SK-N-SH (cell line): ENCODE results near the gene KLC1. TPM values are rescaled to one million over a fixed set of nuclear protein-coding genes. Genes with fewer than 3 reads are reported as not detected.

Source experiments
- CTCF ChIA-PET: fragments of 300-600, 350-600 bp; formaldehyde crosslinking; extraction: SDS; loops from one replicate; lab custom pipeline; 2021; lab: Yijun Ruan, JAX
- POLR2A ChIA-PET: fragments of 350-600 bp; sonication (Branson Sonifier 250); formaldehyde crosslinking; extraction: SDS; loops from one replicate; lab custom pipeline; 2020; ENCODE audit warnings: antibody characterized with exemption, inconsistent platforms; lab: Yijun Ruan, JAX
- DNase-seq: peaks from one replicate; pipeline ENCODE4 v3.0.0; 2012
- H2AFZ ChIP-seq: fragments of 200-600 bp; sonication (generic); 2 replicates; pipeline ENCODE4 v1.8.1; 2016; ENCODE audit warnings: antibody characterized with exemption, mild to moderate bottlenecking, low read depth
- H3F3A ChIP-seq: fragments of 200-600 bp; sonication (generic); replicated peaks from 2 replicates; pipeline ENCODE3; 2016; ENCODE audit warnings: antibody characterized with exemption, mild to moderate bottlenecking; ENCODE audit not compliant: insufficient read depth
- H3K27ac ChIP-seq, 2 experiments: fragments of 200-500 bp in 1 of 2; fragments of 200-600 bp in 1 of 2; sonication (Bioruptor generic) in 1 of 2; sonication (generic), shearing (Covaris generic) in 1 of 2; 2 replicates each; pipeline versions ENCODE4 v1.5.1 to v1.6.1; 2014 to 2016; ENCODE audit warnings: low read depth in 2 of 2, inconsistent platforms in 1 of 2, low read length in 1 of 2, mild to moderate bottlenecking in 1 of 2, mixed read lengths in 1 of 2
- H3K27me3 ChIP-seq: fragments of 200-600 bp; sonication (generic), shearing (Covaris generic); 2 replicates; pipeline ENCODE4 v1.6.1; 2016; ENCODE audit warnings: mixed run types; ENCODE audit not compliant: insufficient read depth
- H3K36me3 ChIP-seq, 2 experiments: fragments of 200-500 bp in 1 of 2; fragments of 200-600 bp in 1 of 2; sonication (Bioruptor generic) in 1 of 2; sonication (generic) in 1 of 2; replicated peaks in 1 of 2; 2 replicates each; pipeline versions ENCODE3 to v1.5.1; 2014 to 2016; ENCODE audit warnings: low read length in 1 of 2, mild to moderate bottlenecking in 1 of 2; ENCODE audit not compliant: insufficient read depth in 2 of 2, control insufficient read depth in 1 of 2
- H3K4me1 ChIP-seq, 2 experiments: fragments of 200-500 bp in 1 of 2; fragments of 200-600 bp in 1 of 2; sonication (Bioruptor generic) in 1 of 2; sonication (generic), shearing (Covaris generic) in 1 of 2; 2 replicates each; pipeline versions ENCODE4 v1.5.1 to v1.6.1; 2014 to 2016; ENCODE audit warnings: low read depth in 1 of 2, low read length in 1 of 2, mixed run types in 1 of 2; ENCODE audit not compliant: insufficient read depth in 2 of 2, control insufficient read depth in 1 of 2
- H3K4me2 ChIP-seq: fragments of 200-600 bp; sonication (generic), shearing (Covaris generic); 2 replicates; pipeline ENCODE4 v1.6.1; 2017; ENCODE audit warnings: mixed run types
- H3K4me3 ChIP-seq, 2 experiments: fragments of 200-500 bp in 1 of 2; fragments of 200-600 bp in 1 of 2; sonication (Bioruptor generic) in 1 of 2; sonication (generic), shearing (Covaris generic) in 1 of 2; 2 replicates each; pipeline versions ENCODE4 v1.5.1 to v1.8.1; 2014 to 2016; ENCODE audit warnings: low read depth in 2 of 2, inconsistent platforms in 1 of 2, low read length in 1 of 2, mild to moderate bottlenecking in 1 of 2, mixed read lengths in 1 of 2, moderate library complexity in 1 of 2
- H3K79me2 ChIP-seq: fragments of 200-600 bp; sonication (generic); 2 replicates; pipeline ENCODE4 v1.8.1; 2017; ENCODE audit warnings: mild to moderate bottlenecking; ENCODE audit not compliant: insufficient read depth
- H3K9ac ChIP-seq: fragments of 200-600 bp; sonication (generic); 2 replicates; pipeline ENCODE4 v1.6.1; 2017; ENCODE audit warnings: mixed run types
- H3K9me2 ChIP-seq: fragments of 200-600 bp; sonication (generic); 2 replicates; pipeline ENCODE4 v1.6.1; 2017; ENCODE audit warnings: mixed run types
- H3K9me3 ChIP-seq: fragments of 200-600 bp; sonication (generic); 2 replicates; pipeline ENCODE4 v1.6.1; 2017; ENCODE audit warnings: mixed run types, mild to moderate bottlenecking, moderate library complexity
- H4K20me1 ChIP-seq: fragments of 200-600 bp; sonication (generic); 2 replicates; pipeline ENCODE4 v1.6.1; 2017; ENCODE audit warnings: mild to moderate bottlenecking, mixed run types; ENCODE audit not compliant: insufficient read depth
- ELF1 ChIP-seq: IDR thresholded peaks from 2 replicates; pipeline ENCODE4 v1.4.0; 2012
- FOXJ3 ChIP-seq: sonication (generic); formaldehyde crosslinking; IDR thresholded peaks from 2 replicates; pipeline ENCODE4 v1.5.1; 2020; ENCODE audit warnings: mild to moderate bottlenecking, missing genetic modification reagents
- FOXM1 ChIP-seq: IDR thresholded peaks from 2 replicates; pipeline ENCODE4 v1.4.0; 2012; ENCODE audit warnings: low read depth, mild to moderate bottlenecking
- GABPA ChIP-seq: IDR thresholded peaks from 2 replicates; pipeline ENCODE4 v1.4.0; 2012; ENCODE audit warnings: low read depth, mild to moderate bottlenecking
- GATA2 ChIP-seq: sonication (generic); formaldehyde crosslinking; IDR thresholded peaks from 2 replicates; pipeline ENCODE4 v1.5.0; 2020; ENCODE audit warnings: mild to moderate bottlenecking, missing genetic modification reagents
- JUND ChIP-seq: IDR thresholded peaks from 2 replicates; pipeline ENCODE4 v1.4.0; 2012
- MEF2A ChIP-seq: IDR thresholded peaks from 2 replicates; pipeline ENCODE4 v1.4.0; 2012; ENCODE audit warnings: low read depth, borderline replicate concordance
- MXI1 ChIP-seq: IDR thresholded peaks from 2 replicates; pipeline ENCODE4 v1.6.1; 2012; ENCODE audit warnings: mild to moderate bottlenecking, low read depth, low read length, improper control_type of control experiment
- NFIC ChIP-seq: IDR thresholded peaks from 2 replicates; pipeline ENCODE4 v1.4.0; 2012; ENCODE audit warnings: borderline replicate concordance
- NRF1 ChIP-seq: IDR thresholded peaks from 2 replicates; pipeline ENCODE4 v1.6.1; 2012; ENCODE audit warnings: low read depth, mild to moderate bottlenecking, low read length
- PBX3 ChIP-seq: IDR thresholded peaks from 2 replicates; pipeline ENCODE4; 2012
- RAD21 ChIP-seq: IDR thresholded peaks from 2 replicates; pipeline ENCODE4 v1.6.1; 2012; ENCODE audit warnings: mild to moderate bottlenecking, low read length
- RCOR1 ChIP-seq: fragments of 150-350 bp; IDR thresholded peaks from 2 replicates; pipeline ENCODE4 v1.6.1; 2017; ENCODE audit warnings: antibody characterized with exemption, low read length
- SIN3A ChIP-seq: IDR thresholded peaks from 2 replicates; pipeline ENCODE4 v1.6.1; 2012; ENCODE audit warnings: low read depth, mild to moderate bottlenecking, low read length, moderate library complexity, borderline replicate concordance
- TCF12 ChIP-seq: IDR thresholded peaks from 2 replicates; pipeline ENCODE4 v1.4.0; 2012
- YY1 ChIP-seq: IDR thresholded peaks from 2 replicates; pipeline ENCODE4 v1.4.0; 2012; ENCODE audit warnings: low read depth, mild to moderate bottlenecking
- WGBS: methylation state at CpG from one replicate; pipeline ENCODE4 v1.1.6; 2017; ENCODE audit warnings: low lambda C conversion rate; 5-methylcytosine and 5-hydroxymethylcytosine counted together
- polyA plus RNA-seq, 3 experiments: library from polyadenylated mRNA; depleted of rRNA; stranded (reverse); fragments of >200 nt; gene quantifications; 2 replicates each; pipeline ENCODE4 v1.2.3, GENCODE V29; 2012
- TF ChIP-seq, protein P1 (sequence below): IDR thresholded peaks from 2 replicates; pipeline ENCODE4 v1.4.0; 2012; ENCODE audit warnings: low read depth, borderline replicate concordance
- TF ChIP-seq, protein P2 (sequence below): IDR thresholded peaks from 2 replicates; pipeline ENCODE4 v1.6.1; 2012; ENCODE audit warnings: mild to moderate bottlenecking, low read depth, low read length, moderate library complexity
- TF ChIP-seq, protein P3 (sequence below): IDR thresholded peaks from 2 replicates; pipeline ENCODE4 v1.4.0; 2012; ENCODE audit warnings: low read depth, borderline replicate concordance

The KLC1 gene
- polyA plus RNA-seq, 1 of the 3 experiments (the other 2 are of a cell fraction), result 308 TPM

- no peak overlapping the region for H2AFZ ChIP-seq
- H3K9me3 ChIP-seq, result no peaks in the 10 kb centered on the region
- H3K79me2 ChIP-seq, result peaks cover 64% of the 10 kb centered on the region; the same call in 1 of the 2 replicates
- WGBS, result 95% methylated on average over 5 of the region's 5 CpGs
- H3F3A ChIP-seq, result peaks cover 22% of the 10 kb centered on the region
- no peak overlapping the region for H3K9ac ChIP-seq
- POLR2A ChIA-PET, result no interaction called here
- peaks cover 67% of the 10 kb centered on the region in 2 experiments for H3K36me3 ChIP-seq
- DNase-seq, result no peak
- CTCF ChIA-PET, result interaction anchor here (2.2 kb wide), 1 partner anchor 9 kb away, joined by 6 read pairs; no protein-coding TSS in a partner anchor
- no peaks in the 10 kb centered on the region for H3K27me3 ChIP-seq
- no peak overlapping the region for H3K4me2 ChIP-seq
- H3K4me3 ChIP-seq, result no peak overlapping the region
- H3K9me2 ChIP-seq, result no peaks in the 10 kb centered on the region
- no peak overlapping the region for H3K27ac ChIP-seq
- peaks cover 0 to 3% of the 10 kb centered on the region in 2 experiments; a peak in 1 of 4 replicates for H3K4me1 ChIP-seq
- 0 out of 2 replicates have a peak, but pooled peaks cover 7% of the 10 kb centered on the region for H4K20me1 ChIP-seq
- TF ChIP-seq MXI1 (no peak), RCOR1 (no peak), ELF1 (no peak), MEF2A (no peak), FOXM1 (no peak), PBX3 (no peak), YY1 (no peak), NFIC (no peak), FOXJ3 (CRISPR knock-in tag) (no peak)
- TF ChIP-seq, all 33 proteins: peak for 0
These were observed 59.4 kb downstream of the KLC1 start for GRCh38 chr14:103688441-103688840.

GRCh38 chr14:103688906-103689902 lies 60.2 kb downstream of the KLC1 start:
- no peaks in the 10 kb centered on the region for H3K27me3 ChIP-seq
- H3K4me1 ChIP-seq, result peaks cover 0 to 3% of the 10 kb centered on the region in 2 experiments; a peak in 1 of 4 replicates
- no peak overlapping the region for H3K4me2 ChIP-seq
- no peak overlapping the region for H2AFZ ChIP-seq
- ChIA-PET POLR2A (no interaction called here), CTCF (interaction anchor here (2.2 kb wide), 1 partner anchor 10 kb away, joined by 6 read pairs; no protein-coding TSS in a partner anchor)
- H3K9me2 ChIP-seq, result no peaks in the 10 kb centered on the region
- peaks cover 70% of the 10 kb centered on the region in 2 experiments for H3K36me3 ChIP-seq
- 0 out of 2 replicates have a peak, but pooled peaks cover 7% of the 10 kb centered on the region for H4K20me1 ChIP-seq
- H3K27ac ChIP-seq, result no peak overlapping the region
- WGBS, result 93% methylated on average over 16 of the region's 16 CpGs
- DNase-seq, result no peak
- H3K9ac ChIP-seq, result no peak overlapping the region
- no peaks in the 10 kb centered on the region for H3K9me3 ChIP-seq
- H3K79me2 ChIP-seq, result peaks cover 64% of the 10 kb centered on the region; the same call in 1 of the 2 replicates
- peaks cover 27% of the 10 kb centered on the region for H3F3A ChIP-seq
- no peak overlapping the region for H3K4me3 ChIP-seq
- TF ChIP-seq RAD21 (no peak), MXI1 (no peak), YY1 (no peak), NRF1 (no peak), GATA2 (CRISPR knock-in tag) (no peak), SIN3A (no peak), GABPA (no peak), JUND (no peak), ELF1 (no peak), NFIC (no peak), TCF12 (no peak)
- TF ChIP-seq, protein P1, sequence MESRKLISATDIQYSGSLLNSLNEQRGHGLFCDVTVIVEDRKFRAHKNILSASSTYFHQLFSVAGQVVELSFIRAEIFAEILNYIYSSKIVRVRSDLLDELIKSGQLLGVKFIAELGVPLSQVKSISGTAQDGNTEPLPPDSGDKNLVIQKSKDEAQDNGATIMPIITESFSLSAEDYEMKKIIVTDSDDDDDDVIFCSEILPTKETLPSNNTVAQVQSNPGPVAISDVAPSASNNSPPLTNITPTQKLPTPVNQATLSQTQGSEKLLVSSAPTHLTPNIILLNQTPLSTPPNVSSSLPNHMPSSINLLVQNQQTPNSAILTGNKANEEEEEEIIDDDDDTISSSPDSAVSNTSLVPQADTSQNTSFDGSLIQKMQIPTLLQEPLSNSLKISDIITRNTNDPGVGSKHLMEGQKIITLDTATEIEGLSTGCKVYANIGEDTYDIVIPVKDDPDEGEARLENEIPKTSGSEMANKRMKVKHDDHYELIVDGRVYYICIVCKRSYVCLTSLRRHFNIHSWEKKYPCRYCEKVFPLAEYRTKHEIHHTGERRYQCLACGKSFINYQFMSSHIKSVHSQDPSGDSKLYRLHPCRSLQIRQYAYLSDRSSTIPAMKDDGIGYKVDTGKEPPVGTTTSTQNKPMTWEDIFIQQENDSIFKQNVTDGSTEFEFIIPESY, result no peak
- TF ChIP-seq, protein P2, sequence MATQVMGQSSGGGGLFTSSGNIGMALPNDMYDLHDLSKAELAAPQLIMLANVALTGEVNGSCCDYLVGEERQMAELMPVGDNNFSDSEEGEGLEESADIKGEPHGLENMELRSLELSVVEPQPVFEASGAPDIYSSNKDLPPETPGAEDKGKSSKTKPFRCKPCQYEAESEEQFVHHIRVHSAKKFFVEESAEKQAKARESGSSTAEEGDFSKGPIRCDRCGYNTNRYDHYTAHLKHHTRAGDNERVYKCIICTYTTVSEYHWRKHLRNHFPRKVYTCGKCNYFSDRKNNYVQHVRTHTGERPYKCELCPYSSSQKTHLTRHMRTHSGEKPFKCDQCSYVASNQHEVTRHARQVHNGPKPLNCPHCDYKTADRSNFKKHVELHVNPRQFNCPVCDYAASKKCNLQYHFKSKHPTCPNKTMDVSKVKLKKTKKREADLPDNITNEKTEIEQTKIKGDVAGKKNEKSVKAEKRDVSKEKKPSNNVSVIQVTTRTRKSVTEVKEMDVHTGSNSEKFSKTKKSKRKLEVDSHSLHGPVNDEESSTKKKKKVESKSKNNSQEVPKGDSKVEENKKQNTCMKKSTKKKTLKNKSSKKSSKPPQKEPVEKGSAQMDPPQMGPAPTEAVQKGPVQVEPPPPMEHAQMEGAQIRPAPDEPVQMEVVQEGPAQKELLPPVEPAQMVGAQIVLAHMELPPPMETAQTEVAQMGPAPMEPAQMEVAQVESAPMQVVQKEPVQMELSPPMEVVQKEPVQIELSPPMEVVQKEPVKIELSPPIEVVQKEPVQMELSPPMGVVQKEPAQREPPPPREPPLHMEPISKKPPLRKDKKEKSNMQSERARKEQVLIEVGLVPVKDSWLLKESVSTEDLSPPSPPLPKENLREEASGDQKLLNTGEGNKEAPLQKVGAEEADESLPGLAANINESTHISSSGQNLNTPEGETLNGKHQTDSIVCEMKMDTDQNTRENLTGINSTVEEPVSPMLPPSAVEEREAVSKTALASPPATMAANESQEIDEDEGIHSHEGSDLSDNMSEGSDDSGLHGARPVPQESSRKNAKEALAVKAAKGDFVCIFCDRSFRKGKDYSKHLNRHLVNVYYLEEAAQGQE, result no peak
- TF ChIP-seq, protein P3, sequence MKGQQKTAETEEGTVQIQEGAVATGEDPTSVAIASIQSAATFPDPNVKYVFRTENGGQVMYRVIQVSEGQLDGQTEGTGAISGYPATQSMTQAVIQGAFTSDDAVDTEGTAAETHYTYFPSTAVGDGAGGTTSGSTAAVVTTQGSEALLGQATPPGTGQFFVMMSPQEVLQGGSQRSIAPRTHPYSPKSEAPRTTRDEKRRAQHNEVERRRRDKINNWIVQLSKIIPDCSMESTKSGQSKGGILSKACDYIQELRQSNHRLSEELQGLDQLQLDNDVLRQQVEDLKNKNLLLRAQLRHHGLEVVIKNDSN, result no peak
